HG02885 (cell line): Measurements from ENCODE around the gene ZNF799.
"Not testable (repeated sequence)": the region's sequence is repeated elsewhere in the genome, so short reads cannot be mapped to it uniquely, and the experiment has no call there.

ENCODE experiments used
- ATAC-seq: cut with Tn5 transposase; IDR thresholded peaks from one replicate; pipeline ENCODE4 v1.9.1; 2021; ENCODE audit warnings: mild to moderate bottlenecking; ENCODE audit not compliant: unreplicated experiment, poor library complexity

ZNF799 gene

DNA sequence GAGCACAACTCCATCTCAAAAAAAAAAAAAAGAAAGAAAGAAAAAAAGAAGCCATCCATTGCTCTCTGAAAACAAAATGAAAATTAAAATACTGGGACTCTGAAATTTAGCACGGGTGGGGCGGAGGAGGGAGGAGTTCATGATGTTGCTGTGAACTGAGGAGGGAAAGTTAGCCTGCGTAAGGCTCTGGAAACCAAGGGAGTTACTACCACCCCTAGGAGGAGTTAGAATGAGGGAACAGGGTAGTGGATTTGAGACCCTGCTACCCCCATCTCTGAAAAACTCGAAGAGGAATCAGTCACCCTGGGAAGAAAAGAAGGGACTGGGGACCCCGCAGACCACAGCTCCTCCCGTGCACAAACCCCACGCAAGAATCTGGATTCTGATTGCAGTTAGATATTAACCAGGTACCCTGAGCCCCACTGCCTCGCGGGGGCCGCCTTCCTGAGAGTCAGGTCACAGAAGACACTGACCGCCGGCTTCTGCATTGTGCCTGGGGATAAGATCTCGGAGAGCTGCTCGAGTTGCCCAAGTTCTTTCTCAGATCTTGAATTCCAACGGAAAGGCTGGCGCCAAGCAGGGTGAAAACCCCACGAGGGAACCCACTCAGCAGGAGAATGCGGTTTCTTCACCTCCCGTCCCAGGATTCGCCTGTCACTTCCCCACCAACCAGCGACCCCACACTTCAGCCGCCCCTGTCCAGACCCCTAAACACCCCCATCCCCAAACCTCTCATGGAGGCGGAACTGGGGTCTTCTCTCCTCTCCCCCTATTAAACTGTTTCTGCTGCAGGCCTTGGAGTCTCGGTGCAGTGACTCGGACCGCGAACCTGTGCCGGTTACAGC is 36.5 kb downstream of the ZNF799 start:
- no peak for ATAC-seq

DNA sequence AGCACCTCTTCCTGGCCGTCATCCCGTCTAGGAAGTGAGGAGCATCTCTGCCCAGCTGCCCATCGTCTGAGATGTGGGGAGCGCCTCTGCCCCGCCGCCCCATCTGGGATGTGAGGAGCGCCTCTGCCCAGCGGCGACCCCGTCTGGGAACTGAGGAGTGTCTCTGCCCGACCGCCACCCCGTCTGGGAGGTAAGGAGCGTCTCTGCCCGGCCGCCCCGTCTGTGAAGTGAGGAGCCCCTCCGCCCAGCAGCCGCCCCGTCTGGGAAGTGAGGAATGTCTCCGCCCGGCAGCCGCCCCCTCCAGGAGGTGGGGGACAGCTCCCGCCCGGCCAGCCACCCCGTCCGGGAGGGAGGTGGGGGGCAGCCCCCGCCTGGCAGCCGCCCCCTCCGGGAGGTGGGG is 38.8 kb downstream of the ZNF799 start:
- not testable (repeated sequence) for ATAC-seq

DNA sequence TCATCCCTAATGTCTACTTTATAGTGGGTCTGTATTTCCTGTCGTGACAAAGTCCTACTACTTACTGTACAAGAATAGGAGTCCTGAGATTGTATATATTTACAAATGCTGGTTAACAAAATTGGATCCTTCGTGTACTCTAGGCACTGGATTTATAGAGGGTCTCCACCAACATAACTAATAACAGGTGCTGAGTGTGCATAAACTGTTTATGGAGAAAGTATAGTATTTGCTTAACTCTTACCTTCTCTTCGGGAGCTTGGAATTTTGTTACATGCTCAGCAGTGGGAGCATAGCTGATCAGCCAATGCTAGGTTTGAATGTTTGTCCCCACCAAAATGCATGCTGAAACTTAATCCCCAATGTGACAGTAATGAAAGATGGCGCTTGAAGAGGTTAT is 47.7 kb downstream of the ZNF799 start:
- ATAC-seq, result no peak

DNA sequence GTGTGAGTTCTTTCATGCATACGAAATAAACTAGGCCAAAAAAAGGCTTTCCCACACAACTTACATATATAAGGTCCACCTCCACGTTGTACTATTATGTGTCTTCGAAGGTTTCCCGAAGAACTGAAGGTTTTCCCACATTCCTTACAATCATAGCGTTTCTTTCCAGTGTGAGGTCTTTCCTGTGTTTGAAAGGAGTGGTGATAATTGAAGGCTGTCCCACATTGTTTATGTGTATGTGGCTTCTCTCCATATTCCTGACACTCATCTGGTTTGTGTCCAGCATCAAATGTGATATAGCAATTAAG is 50.2 kb downstream of the ZNF799 start:
- no peak for ATAC-seq

- ATAC-seq, result no peak
These were observed 50.7 kb downstream of the ZNF799 start for GRCh38 chr19:12350185-12350889.

DNA sequence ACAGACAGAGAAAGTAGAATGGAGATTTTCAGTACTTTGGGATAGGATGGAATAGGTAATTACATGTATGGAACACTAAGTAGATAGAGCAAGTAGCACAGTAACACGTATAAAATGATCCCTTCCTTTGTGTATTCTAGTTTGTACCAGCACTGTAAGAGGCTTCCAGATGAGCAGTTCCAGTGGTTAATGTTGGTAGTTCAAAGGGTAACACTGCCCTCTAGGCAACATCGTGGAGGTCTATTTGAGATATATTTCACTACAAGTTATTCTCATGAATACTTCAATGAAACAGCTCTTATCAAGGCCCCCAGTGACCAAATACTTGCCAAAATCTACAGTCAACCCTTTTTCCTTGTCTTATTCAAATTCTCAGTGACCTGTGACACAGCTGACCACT is 54.2 kb downstream of the ZNF799 start:
- ATAC-seq, result no peak

DNA sequence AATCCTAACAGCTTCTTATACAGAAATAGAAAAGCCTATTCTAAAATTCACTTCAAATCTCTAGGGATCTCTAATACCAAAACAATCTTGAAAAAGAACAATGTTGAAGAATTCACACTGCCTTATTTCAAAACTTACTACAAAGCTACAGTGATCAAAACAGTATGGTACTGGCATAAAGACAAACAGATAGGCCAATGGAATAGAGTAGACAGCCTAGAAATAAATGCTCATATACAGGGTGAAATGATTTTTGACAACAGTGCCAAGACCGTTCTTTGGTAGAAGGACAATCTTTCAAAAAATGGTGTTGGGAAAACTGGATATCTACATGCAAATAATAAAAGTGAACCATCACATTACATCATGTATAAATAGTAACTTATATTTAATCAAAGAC is 55.9 kb downstream of the ZNF799 start:
- no peak for ATAC-seq
